Gastroesophageal sphincter (tissue), 4 donors: ENCODE measurements around the gene EVC2. TPM values are rescaled to one million over a fixed set of nuclear protein-coding genes. Genes with fewer than 3 reads are reported as not detected.

ENCODE experiments used
- ATAC-seq: fragments of 150-250 bp; one replicate; pipeline ENCODE4 v1.9.1; 2016; ENCODE audit warnings: mild to moderate bottlenecking, moderate library complexity
- H3K27ac ChIP-seq, 4 donors: fragments of 200-600 bp; sonication (generic) in 3 of 4; 1 replicate in 3 of 4; 2 replicates in 1 of 4; pipeline ENCODE4 v1.5.1; 2016 to 2019
- H3K27me3 ChIP-seq: fragments of 200-600 bp; sonication (generic); one replicate; pipeline ENCODE4 v1.5.1; 2019
- H3K36me3 ChIP-seq, 2 donors: fragments of 200-600 bp; sonication (generic); one replicate each; pipeline ENCODE4 v1.5.1; 2019; ENCODE audit warnings: control low read depth in 1 of 2
- H3K4me1 ChIP-seq, 3 donors: fragments of 200-600 bp; sonication (generic); 1 replicate in 2 of 3; 2 replicates in 1 of 3; pipeline ENCODE4 v1.5.1; 2016 to 2019; ENCODE audit warnings: control low read depth in 2 of 3
- H3K4me3 ChIP-seq, 2 donors: fragments of 200-600 bp; sonication (generic); one replicate each; pipeline ENCODE4 v1.5.1; 2019; ENCODE audit warnings: mild to moderate bottlenecking in 1 of 2, moderate library complexity in 1 of 2
- H3K9me3 ChIP-seq, 3 donors: fragments of 200-600 bp; sonication (generic); one replicate each; pipeline ENCODE4 v1.5.1; 2017 to 2019; ENCODE audit warnings: control low read depth in 2 of 3
- EP300 ChIP-seq: sonication (generic); formaldehyde crosslinking; IDR thresholded peaks from one replicate; pipeline ENCODE4 v1.6.1; 2017; ENCODE audit warnings: antibody characterized with exemption, mild to moderate bottlenecking
- POLR2A ChIP-seq, 2 donors: fragments of 450-650 bp; IDR thresholded peaks; one replicate each; pipeline ENCODE4 v1.6.1; 2017; ENCODE audit warnings: antibody characterized with exemption in 2 of 2, mild to moderate bottlenecking in 2 of 2, moderate library complexity in 1 of 2
- POLR2AphosphoS5 ChIP-seq: sonication (generic); formaldehyde crosslinking; IDR thresholded peaks from one replicate; pipeline ENCODE4 v1.6.1; 2017; ENCODE audit warnings: antibody characterized with exemption
- WGBS, 2 donors: methylation state at CpG; one replicate each; pipeline ENCODE4 v1.1.5; 2018; ENCODE audit warnings: low coverage in 1 of 2; 5-methylcytosine and 5-hydroxymethylcytosine counted together
- total RNA-seq, 4 donors: library from RNA; depleted of rRNA; stranded (reverse); fragments of >200 nt; gene quantifications; one replicate each; pipeline ENCODE4 v1.1.0, GENCODE V29; 2016
- TF ChIP-seq, protein P1 (sequence below), 4 experiments: fragments of 200-600 bp in 2 of 4; fragments of 450-650 bp in 2 of 4; sonication (generic) in 1 of 4; IDR thresholded peaks; one replicate each; pipeline ENCODE4 v1.5.1; 2017 to 2019; ENCODE audit warnings: antibody characterized with exemption in 4 of 4, mild to moderate bottlenecking in 2 of 4, moderate library complexity in 2 of 4

EVC2 gene, protein sequence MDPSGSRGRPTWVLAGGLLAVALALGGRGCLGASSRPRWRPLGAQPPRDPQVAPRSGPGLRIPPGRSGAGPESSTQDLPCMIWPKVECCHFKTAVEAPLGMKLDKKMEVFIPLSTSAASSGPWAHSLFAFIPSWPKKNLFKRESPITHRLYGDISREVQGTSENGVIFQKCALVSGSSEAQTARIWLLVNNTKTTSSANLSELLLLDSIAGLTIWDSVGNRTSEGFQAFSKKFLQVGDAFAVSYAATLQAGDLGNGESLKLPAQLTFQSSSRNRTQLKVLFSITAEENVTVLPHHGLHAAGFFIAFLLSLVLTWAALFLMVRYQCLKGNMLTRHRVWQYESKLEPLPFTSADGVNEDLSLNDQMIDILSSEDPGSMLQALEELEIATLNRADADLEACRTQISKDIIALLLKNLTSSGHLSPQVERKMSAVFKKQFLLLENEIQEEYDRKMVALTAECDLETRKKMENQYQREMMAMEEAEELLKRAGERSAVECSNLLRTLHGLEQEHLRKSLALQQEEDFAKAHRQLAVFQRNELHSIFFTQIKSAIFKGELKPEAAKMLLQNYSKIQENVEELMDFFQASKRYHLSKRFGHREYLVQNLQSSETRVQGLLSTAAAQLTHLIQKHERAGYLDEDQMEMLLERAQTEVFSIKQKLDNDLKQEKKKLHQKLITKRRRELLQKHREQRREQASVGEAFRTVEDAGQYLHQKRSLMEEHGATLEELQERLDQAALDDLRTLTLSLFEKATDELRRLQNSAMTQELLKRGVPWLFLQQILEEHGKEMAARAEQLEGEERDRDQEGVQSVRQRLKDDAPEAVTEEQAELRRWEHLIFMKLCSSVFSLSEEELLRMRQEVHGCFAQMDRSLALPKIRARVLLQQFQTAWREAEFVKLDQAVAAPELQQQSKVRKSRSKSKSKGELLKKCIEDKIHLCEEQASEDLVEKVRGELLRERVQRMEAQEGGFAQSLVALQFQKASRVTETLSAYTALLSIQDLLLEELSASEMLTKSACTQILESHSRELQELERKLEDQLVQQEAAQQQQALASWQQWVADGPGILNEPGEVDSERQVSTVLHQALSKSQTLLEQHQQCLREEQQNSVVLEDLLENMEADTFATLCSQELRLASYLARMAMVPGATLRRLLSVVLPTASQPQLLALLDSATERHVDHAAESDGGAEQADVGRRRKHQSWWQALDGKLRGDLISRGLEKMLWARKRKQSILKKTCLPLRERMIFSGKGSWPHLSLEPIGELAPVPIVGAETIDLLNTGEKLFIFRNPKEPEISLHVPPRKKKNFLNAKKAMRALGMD
- 10 to 100 TPM in 2 of 4 donors, 1 to 10 TPM in 2; 9.3 to 16.3 (median 12.4) TPM for total RNA-seq

DNA sequence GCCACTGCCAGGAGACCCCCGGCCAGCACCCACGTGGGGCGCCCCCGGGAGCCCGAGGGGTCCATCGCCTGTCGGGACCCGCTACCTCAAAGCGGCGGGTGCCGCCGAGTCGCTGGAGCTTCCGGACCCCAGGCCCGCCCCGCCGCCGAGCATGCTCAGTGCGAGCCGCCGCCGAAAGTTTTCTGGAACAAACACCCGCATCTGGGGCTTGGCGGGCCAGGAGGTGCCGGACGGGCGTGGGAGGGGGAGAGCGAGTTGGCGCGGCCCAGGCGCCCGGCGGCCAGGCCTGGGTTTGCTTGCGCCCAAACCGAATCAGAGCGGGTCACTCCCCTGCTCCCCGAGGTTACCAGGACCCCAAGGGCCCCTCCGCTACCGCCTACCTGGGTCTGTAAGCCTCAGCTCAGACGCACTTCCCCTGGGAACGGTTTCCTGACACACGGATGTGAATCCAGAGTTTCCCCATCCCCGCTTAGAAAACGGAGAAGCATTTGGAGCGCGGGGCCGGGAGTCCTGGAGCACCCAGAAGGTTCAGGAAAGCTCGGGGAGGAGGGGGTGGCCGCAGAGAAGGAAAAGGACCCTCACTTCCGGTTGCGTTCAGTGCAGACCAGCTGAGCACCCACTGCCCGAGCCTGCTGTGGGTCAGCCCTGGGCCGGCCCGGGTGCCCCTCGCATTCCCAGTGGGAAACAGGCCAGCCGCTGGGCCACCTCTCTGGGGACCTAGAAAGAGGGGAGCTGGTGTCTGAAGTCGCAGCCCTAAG, at the start of gene EVC2:
TSS of gene EVC2 (minus strand) at position 111 of the 758 bp plus-strand sequence. CDS start at position 65, 46 bp downstream.
- no peaks in the 10 kb centered on the region for H3K27me3 ChIP-seq
- TF ChIP-seq POLR2AphosphoS5 (peak; percentile 62), EP300 (no peak), POLR2A (IDR thresholded peaks at IDR 0.05) (peak; percentile 54 to 59)
- TF ChIP-seq, protein P1, sequence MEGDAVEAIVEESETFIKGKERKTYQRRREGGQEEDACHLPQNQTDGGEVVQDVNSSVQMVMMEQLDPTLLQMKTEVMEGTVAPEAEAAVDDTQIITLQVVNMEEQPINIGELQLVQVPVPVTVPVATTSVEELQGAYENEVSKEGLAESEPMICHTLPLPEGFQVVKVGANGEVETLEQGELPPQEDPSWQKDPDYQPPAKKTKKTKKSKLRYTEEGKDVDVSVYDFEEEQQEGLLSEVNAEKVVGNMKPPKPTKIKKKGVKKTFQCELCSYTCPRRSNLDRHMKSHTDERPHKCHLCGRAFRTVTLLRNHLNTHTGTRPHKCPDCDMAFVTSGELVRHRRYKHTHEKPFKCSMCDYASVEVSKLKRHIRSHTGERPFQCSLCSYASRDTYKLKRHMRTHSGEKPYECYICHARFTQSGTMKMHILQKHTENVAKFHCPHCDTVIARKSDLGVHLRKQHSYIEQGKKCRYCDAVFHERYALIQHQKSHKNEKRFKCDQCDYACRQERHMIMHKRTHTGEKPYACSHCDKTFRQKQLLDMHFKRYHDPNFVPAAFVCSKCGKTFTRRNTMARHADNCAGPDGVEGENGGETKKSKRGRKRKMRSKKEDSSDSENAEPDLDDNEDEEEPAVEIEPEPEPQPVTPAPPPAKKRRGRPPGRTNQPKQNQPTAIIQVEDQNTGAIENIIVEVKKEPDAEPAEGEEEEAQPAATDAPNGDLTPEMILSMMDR (IDR thresholded peaks at IDR 0.05): peak in 1 of 4 experiments; percentile 4
- no CpG with 5 or more reads among the region's 57 CpGs for WGBS, 2 donors
- peaks cover 0 to 12% of the 10 kb centered on the region in 2 donors for H3K36me3 ChIP-seq
- H3K4me1 ChIP-seq: peaks cover 0 to 63% (median 21%) of the 10 kb centered on the region in 3 donors
- peak within 1 kb of the TSS; percentile 71 to 96 for H3K4me3 ChIP-seq
- no peaks in the 10 kb centered on the region for H3K9me3 ChIP-seq
- H3K27ac ChIP-seq: peak within 1 kb of the TSS; percentile 83 to 92 (median 89)
- ATAC-seq: peak; percentile 73

DNA sequence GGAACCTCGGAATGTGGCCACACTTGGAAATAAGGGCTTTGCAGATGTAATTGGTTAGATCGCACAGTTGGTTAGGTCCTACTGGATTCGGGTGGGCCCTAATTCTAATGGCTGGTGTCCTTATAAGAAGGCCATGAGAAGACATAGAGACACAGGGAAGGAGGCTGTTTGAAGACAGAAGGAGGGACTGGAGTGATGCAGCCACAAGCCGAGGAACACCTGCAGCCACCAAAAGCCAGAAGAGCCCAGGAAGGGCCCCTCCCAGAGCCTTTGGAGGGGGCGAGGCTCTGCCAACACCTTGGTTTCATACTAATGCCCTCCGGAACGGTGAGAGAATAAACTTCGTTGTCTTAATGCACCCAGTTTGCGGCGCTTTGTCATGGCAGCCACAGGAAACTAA, 49.6 kb upstream of the EVC2 start:
- H3K27ac ChIP-seq: no peak overlapping the region
- H3K9me3 ChIP-seq: peaks cover 0 to 9% (median 0%) of the 10 kb centered on the region in 3 donors
- no peak for TF ChIP-seq EP300
- no peak for TF ChIP-seq POLR2A (IDR thresholded peaks at IDR 0.05)
- TF ChIP-seq, protein P1 (IDR thresholded peaks at IDR 0.05): no peak
- no peak for TF ChIP-seq POLR2AphosphoS5
- no peak for ATAC-seq
- no peaks in the 10 kb centered on the region for H3K4me1 ChIP-seq
- 83 to 95% methylated on average over 3 to 9 of the region's 10 CpGs for WGBS, 2 donors
- peaks cover 0 to 88% of the 10 kb centered on the region in 2 donors for H3K36me3 ChIP-seq
- no peak overlapping the region for H3K4me3 ChIP-seq
- H3K27me3 ChIP-seq: no peaks in the 10 kb centered on the region

DNA sequence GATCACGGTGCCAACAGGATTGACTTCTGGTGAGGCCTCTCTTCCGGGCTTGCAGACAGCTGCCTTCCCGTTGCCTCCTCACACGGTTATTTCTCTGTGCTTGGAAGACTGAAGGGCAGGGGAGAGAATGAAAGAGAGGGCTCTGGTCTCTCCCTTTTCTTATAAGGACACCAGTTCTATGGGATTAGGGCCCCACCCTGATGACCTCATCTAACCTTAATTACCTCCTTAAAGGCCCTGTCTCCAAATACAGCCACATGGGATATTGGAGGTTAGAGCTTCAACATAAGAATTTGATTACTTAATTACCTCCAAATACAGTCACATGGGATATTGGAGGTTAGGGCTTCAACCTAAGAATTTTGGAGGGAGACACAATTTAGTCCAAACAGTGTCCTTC, 49.2 kb upstream of the EVC2 start:
- Histone ChIP-seq H3K27ac (no peak overlapping the region), H3K4me3 (no peak overlapping the region), H3K36me3 (peaks cover 0 to 92% of the 10 kb centered on the region in 2 donors), H3K4me1 (no peaks in the 10 kb centered on the region), H3K9me3 (peaks cover 0 to 9% (median 0%) of the 10 kb centered on the region in 3 donors), H3K27me3 (no peaks in the 10 kb centered on the region)
- TF ChIP-seq POLR2AphosphoS5: no peak
- TF ChIP-seq, protein P1 (IDR thresholded peaks at IDR 0.05): no peak
- TF ChIP-seq EP300: no peak
- TF ChIP-seq POLR2A (IDR thresholded peaks at IDR 0.05): no peak
- 86 to 100% methylated on average over 1 to 4 of the region's 4 CpGs for WGBS, 2 donors
- no peak for ATAC-seq

DNA sequence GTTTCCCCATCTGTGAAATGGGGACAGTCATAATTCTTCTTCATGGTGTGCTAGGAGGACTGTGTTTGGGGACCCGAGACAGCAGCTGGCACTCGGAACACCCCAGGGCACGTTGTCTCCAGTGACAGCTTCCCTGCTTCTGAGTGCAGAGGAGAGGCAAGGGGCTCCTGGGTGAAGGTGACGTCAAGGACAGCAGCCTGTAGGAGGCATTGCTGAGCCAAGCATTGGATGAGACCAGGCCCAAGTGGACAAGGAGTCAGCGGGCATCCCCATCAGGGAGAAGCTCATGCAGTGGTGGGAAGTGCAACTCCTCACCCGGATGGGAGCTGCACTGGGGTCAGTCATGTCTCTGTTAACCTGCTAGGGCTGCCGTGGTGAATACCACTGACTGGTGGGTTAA, 48.7 kb upstream of the EVC2 start:
- H3K27ac ChIP-seq: no peak overlapping the region
- no peak for ATAC-seq
- no peak for TF ChIP-seq EP300
- no peak for TF ChIP-seq POLR2AphosphoS5
- TF ChIP-seq, protein P1 (IDR thresholded peaks at IDR 0.05): no peak
- no peak for TF ChIP-seq POLR2A (IDR thresholded peaks at IDR 0.05)
- H3K4me3 ChIP-seq: no peak overlapping the region
- 80% methylated on average over 1 of the region's 7 CpGs; no CpG with 5 or more reads in 1 of the 2 donors for WGBS, 2 donors
- no peaks in the 10 kb centered on the region for H3K4me1 ChIP-seq
- peaks cover 0 to 9% (median 0%) of the 10 kb centered on the region in 3 donors for H3K9me3 ChIP-seq
- no peaks in the 10 kb centered on the region for H3K27me3 ChIP-seq
- peaks cover 0 to 97% of the 10 kb centered on the region in 2 donors for H3K36me3 ChIP-seq
